Measurements from ENCODE around the gene DYNLL2. TPM values are rescaled to one million over a fixed set of nuclear protein-coding genes. Genes with fewer than 3 reads are reported as not detected.

The DYNLL2 gene
- total and polyA plus RNA-seq, 10 donors = 9.9 to 29.7 (median 22.9) TPM

DNA sequence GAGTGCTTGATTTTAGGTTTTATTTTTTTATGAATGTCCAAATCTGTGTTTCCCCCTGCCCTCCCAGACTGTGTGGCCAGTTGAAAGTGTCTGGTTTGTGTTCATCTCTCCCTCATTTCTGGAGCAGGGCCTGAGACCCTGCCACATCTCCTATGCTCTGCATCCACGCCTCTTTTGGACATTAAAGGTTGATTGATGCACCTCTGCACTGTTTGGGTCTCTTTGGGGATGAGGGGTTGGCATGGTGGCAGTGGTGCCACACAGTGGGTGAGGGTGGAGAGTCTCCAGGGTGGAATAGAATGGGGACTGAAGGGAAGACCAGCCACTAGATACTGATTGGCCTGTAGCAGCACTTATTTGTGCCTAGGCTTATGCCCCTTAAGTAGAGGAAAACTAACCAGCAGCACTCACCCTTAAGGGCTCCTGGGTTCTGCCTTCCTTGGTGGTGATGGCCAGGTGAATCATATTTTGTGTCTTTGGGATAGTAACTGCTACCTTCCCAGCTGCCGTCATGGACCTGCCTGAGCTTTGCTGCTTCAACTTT lies 7.9 kb downstream of the DYNLL2 start:
- Histone ChIP-seq H3K27me3 (replicated peaks in 1 of 7) (no peaks in the 10 kb centered on the region), H3K27ac (no peak overlapping the region), H3K4me1 (peaks cover 1 to 35% (median 18%) of the 10 kb centered on the region in 6 donors), H3K4me3 (no peak overlapping the region), H3K36me3 (peaks cover 0 to 94% (median 69%) of the 10 kb centered on the region in 6 donors), H3K9me3 (no peaks in the 10 kb centered on the region)
- WGBS, 5 donors = 82 to 100% (median 91%) methylated on average over 2 of the region's 2 CpGs
- no peak for DNase-seq
- TF ChIP-seq POLR2A (IDR thresholded peaks at IDR 0.05) (no peak), POLR2AphosphoS5 (IDR thresholded peaks at IDR 0.05) (no peak)
- TF ChIP-seq, protein P1, sequence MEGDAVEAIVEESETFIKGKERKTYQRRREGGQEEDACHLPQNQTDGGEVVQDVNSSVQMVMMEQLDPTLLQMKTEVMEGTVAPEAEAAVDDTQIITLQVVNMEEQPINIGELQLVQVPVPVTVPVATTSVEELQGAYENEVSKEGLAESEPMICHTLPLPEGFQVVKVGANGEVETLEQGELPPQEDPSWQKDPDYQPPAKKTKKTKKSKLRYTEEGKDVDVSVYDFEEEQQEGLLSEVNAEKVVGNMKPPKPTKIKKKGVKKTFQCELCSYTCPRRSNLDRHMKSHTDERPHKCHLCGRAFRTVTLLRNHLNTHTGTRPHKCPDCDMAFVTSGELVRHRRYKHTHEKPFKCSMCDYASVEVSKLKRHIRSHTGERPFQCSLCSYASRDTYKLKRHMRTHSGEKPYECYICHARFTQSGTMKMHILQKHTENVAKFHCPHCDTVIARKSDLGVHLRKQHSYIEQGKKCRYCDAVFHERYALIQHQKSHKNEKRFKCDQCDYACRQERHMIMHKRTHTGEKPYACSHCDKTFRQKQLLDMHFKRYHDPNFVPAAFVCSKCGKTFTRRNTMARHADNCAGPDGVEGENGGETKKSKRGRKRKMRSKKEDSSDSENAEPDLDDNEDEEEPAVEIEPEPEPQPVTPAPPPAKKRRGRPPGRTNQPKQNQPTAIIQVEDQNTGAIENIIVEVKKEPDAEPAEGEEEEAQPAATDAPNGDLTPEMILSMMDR (IDR thresholded peaks at IDR 0.05 in 8 of 11, conservative IDR thresholded peaks at IDR 0.05 in 3 of 11) = no peak
- intact Hi-C loops (cut with DNase I; ENCODE audit: low total_unique reads) = no loop called here

DNA sequence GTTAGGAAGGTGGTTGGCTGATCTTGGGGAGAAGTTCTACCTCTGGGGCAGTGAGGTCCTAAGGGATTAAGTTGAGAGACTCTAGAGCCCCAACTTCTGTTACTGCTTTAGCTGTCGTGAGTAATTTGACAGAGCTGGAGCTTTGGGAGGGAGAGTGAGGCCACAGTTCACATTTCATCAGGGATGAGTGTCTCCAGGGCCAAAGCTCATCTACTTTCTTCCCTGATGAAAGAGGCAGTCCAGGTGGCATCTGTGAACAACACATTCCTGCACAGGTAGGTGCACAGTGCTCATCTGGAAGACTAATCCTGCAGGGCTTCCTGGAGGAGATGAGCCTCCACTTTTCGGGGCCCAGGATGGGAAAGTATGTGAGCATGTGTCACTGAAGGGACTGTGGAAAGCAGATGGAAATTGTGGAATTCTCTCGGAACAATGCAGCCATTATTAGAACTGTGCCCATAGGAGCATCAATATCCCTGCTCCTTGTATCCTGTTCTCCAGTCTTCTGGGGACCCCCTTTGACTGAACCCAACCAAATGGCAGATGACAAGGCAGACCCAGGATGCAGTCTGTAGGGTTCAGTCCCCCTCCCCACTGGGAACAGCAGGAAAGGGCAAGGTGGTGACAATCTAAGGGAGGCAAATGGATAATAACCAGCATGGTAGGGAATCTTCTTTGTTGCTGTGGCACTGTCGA lies 9.0 kb downstream of the DYNLL2 start:
- 79 to 90% (median 82%) methylated on average over 4 of the region's 4 CpGs for WGBS, 5 donors
- intact Hi-C loops (cut with DNase I; ENCODE audit: low total_unique reads) = no loop called here
- H3K27ac ChIP-seq = no peak overlapping the region
- H3K4me1 ChIP-seq = peaks cover 0 to 23% (median 7%) of the 10 kb centered on the region in 6 donors
- peaks cover 0 to 83% (median 66%) of the 10 kb centered on the region in 6 donors for H3K36me3 ChIP-seq
- TF ChIP-seq, protein P1 (IDR thresholded peaks at IDR 0.05 in 8 of 11, conservative IDR thresholded peaks at IDR 0.05 in 3 of 11) = no peak
- TF ChIP-seq POLR2A (IDR thresholded peaks at IDR 0.05) (no peak), POLR2AphosphoS5 (IDR thresholded peaks at IDR 0.05) (no peak)
- no peaks in the 10 kb centered on the region for H3K27me3 ChIP-seq (replicated peaks in 1 of 7)
- DNase-seq = no peak
- H3K9me3 ChIP-seq = no peaks in the 10 kb centered on the region
- H3K4me3 ChIP-seq = no peak overlapping the region

DNA sequence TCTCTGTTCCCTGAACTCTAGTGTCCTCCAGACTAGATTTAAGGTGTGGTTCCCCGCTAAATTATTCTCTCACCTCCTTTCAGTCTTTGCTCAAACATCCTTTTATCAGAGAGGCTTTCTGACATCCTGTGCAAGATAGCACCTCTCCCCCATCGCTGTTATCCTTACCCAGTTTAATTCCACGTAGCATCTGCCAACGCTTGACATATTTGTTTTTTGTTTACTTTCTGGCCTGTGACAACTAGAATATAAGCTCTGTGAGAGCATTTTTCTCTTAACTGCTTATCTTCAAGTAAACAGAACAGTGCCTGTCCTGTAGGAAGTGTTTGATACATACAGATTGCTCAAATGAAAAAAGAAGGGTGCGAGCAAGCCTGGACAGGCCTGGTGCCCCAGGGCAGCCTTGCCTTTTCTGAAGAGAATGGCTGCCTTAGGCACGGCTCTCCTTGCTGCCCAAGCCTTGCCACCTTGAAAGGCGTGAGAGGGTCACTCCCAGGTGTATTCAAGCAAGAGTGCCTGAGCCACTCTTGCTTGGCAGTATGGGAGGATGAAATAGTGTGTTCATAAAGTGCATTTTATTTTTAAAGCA lies 9.7 kb downstream of the DYNLL2 start:
- Histone ChIP-seq H3K4me1 (peaks cover 0 to 17% (median 5%) of the 10 kb centered on the region in 6 donors), H3K36me3 (peaks cover 0 to 77% (median 60%) of the 10 kb centered on the region in 6 donors), H3K9me3 (no peaks in the 10 kb centered on the region), H3K27me3 (replicated peaks in 1 of 7) (no peaks in the 10 kb centered on the region), H3K27ac (no peak overlapping the region), H3K4me3 (no peak overlapping the region)
- TF ChIP-seq POLR2A (IDR thresholded peaks at IDR 0.05) (no peak), POLR2AphosphoS5 (IDR thresholded peaks at IDR 0.05) (no peak)
- TF ChIP-seq, protein P1 (IDR thresholded peaks at IDR 0.05 in 8 of 11, conservative IDR thresholded peaks at IDR 0.05 in 3 of 11) = no peak
- 66 to 83% (median 77%) methylated on average over 7 of the region's 7 CpGs for WGBS, 5 donors
- no peak for DNase-seq
- intact Hi-C loops (cut with DNase I; ENCODE audit: low total_unique reads) = no loop called here

DNA sequence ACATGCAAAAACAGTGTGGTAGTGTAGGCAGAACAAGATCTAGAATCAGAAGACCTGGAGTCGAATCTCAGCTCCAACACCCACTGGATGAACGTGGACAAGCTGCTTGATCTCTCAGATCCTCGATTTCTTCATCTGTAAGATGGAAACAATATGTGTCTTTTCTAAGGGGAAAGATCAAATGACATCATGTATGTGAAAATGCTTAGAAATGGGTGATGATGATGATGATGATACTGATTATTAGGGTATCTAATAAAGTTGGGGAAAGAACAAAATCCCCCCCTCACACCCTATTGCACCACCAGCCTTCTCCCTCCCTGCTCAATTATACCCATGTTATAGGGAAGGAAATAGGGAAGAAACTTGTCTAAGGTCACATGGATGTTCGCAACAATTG lies 10.9 kb downstream of the DYNLL2 start:
- no peak for TF ChIP-seq POLR2AphosphoS5 (IDR thresholded peaks at IDR 0.05)
- TF ChIP-seq POLR2A (IDR thresholded peaks at IDR 0.05) = no peak
- TF ChIP-seq, protein P1 (IDR thresholded peaks at IDR 0.05 in 8 of 11, conservative IDR thresholded peaks at IDR 0.05 in 3 of 11) = no peak
- no peak for DNase-seq

More for the DNA sequence above, 10.9 kb downstream of the DYNLL2 start:
- WGBS, 5 donors = 81 to 92% (median 85%) methylated on average over 4 of the region's 4 CpGs
- H3K27ac ChIP-seq = no peak overlapping the region
- no peak overlapping the region for H3K4me3 ChIP-seq
- intact Hi-C loops (cut with DNase I; ENCODE audit: low total_unique reads) = no loop called here
- H3K36me3 ChIP-seq = peaks cover 0 to 65% (median 49%) of the 10 kb centered on the region in 6 donors
- H3K4me1 ChIP-seq = peaks cover 0 to 8% (median 0%) of the 10 kb centered on the region in 6 donors
- H3K27me3 ChIP-seq (replicated peaks in 1 of 7) = no peaks in the 10 kb centered on the region
- no peaks in the 10 kb centered on the region for H3K9me3 ChIP-seq

Data from spleen (tissue), 11 donors.